ENCODE measurements around the gene VGLL4. TPM values are rescaled to one million over a fixed set of nuclear protein-coding genes. Genes with fewer than 3 reads are reported as not detected.

VGLL4 gene
- total and polyA plus RNA-seq, 2 donors (not counting 1 experiment from before 2014, with no cell fraction given): 25.8 to 29.0 TPM

GRCh38 chr3:11552289-11553264 is 91.1 kb downstream of the VGLL4 start:
- Histone ChIP-seq H3K27ac (ENCODE audit: low read length in 2 of 2) (no peak overlapping the region), H3K36me3 (replicated peaks in 1 of 2; ENCODE audit: control extremely low read depth in 1 of 2, control insufficient read depth in 1 of 2, extremely low read depth in 1 of 2, insufficient read depth in 2 of 2, low read length in 1 of 2) (peaks cover 0 to 29% of the 10 kb centered on the region in 2 experiments), H3K27me3 (replicated peaks in 1 of 4; ENCODE audit: control extremely low read depth in 1 of 4, control insufficient read depth in 3 of 4, insufficient read depth in 4 of 4, low read length in 3 of 4) (no peaks in the 10 kb centered on the region), H3K9me3 (ENCODE audit: control extremely low read depth in 1 of 3, control insufficient read depth in 2 of 3, insufficient read depth in 1 of 3, low read length in 2 of 3) (peaks cover 0 to 3% (median 1%) of the 10 kb centered on the region in 3 donors), H3K4me3 (ENCODE audit: control extremely low read depth in 1 of 5, extremely low read depth in 1 of 5, insufficient read depth in 1 of 5, low read depth in 2 of 5, low read length in 4 of 5) (no peak overlapping the region), H3K4me1 (ENCODE audit: control insufficient read depth in 2 of 2, insufficient read depth in 2 of 2, low read length in 2 of 2) (peaks cover 4 to 11% of the 10 kb centered on the region in 2 donors), H2AFZ (ENCODE audit: insufficient read depth, low read depth, low read length, poor library complexity, severe bottlenecking) (no peak overlapping the region), H3K79me2 (ENCODE audit: control insufficient read depth, insufficient read depth, low read length) (no peaks in the 10 kb centered on the region), H3K4me2 (replicated peaks; ENCODE audit: low read depth, low read length, poor library complexity, severe bottlenecking) (no peak overlapping the region), H4K20me1 (ENCODE audit: control insufficient read depth, insufficient read depth, low read length, poor library complexity, severe bottlenecking) (no peaks in the 10 kb centered on the region), H3K9ac (ENCODE audit: low read length) (no peak overlapping the region)
- ATAC-seq (ENCODE audit: low read depth) (no peak), DNase-seq (no peak)
- no peak for TF ChIP-seq EZH2 (IDR thresholded peaks at IDR 0.05; ENCODE audit: borderline replicate concordance, insufficient read depth, low read depth, low read length, poor library complexity, severe bottlenecking)
- TF ChIP-seq, protein P1, sequence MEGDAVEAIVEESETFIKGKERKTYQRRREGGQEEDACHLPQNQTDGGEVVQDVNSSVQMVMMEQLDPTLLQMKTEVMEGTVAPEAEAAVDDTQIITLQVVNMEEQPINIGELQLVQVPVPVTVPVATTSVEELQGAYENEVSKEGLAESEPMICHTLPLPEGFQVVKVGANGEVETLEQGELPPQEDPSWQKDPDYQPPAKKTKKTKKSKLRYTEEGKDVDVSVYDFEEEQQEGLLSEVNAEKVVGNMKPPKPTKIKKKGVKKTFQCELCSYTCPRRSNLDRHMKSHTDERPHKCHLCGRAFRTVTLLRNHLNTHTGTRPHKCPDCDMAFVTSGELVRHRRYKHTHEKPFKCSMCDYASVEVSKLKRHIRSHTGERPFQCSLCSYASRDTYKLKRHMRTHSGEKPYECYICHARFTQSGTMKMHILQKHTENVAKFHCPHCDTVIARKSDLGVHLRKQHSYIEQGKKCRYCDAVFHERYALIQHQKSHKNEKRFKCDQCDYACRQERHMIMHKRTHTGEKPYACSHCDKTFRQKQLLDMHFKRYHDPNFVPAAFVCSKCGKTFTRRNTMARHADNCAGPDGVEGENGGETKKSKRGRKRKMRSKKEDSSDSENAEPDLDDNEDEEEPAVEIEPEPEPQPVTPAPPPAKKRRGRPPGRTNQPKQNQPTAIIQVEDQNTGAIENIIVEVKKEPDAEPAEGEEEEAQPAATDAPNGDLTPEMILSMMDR (IDR thresholded peaks at IDR 0.05): no peak
- intact Hi-C loops (cut with micrococcal nuclease): no loop called here
- no peaks in the 10 kb centered on the region for H3K27me3 Mint-ChIP-seq
- peaks cover 3% of the 10 kb centered on the region for H3K9me3 Mint-ChIP-seq (ENCODE audit: insufficient read depth)
- CTCF ChIA-PET: no interaction called here
- H3K4me3 Mint-ChIP-seq: no peak overlapping the region
- 96% methylated on average over 7 of the region's 16 CpGs for WGBS (ENCODE audit: insufficient coverage)
- H3K4me1 Mint-ChIP-seq: peaks cover 24% of the 10 kb centered on the region
- H3K27ac Mint-ChIP-seq: no peak overlapping the region
- POLR2A ChIA-PET: no interaction called here

- intact Hi-C loops (cut with micrococcal nuclease): no loop called here
- Histone ChIP-seq H3K9ac (ENCODE audit: low read length) (no peak overlapping the region), H3K79me2 (ENCODE audit: control insufficient read depth, insufficient read depth, low read length) (no peaks in the 10 kb centered on the region), H3K4me3 (ENCODE audit: control extremely low read depth in 1 of 5, extremely low read depth in 1 of 5, insufficient read depth in 1 of 5, low read depth in 2 of 5, low read length in 4 of 5) (no peak overlapping the region), H2AFZ (ENCODE audit: insufficient read depth, low read depth, low read length, poor library complexity, severe bottlenecking) (no peak overlapping the region), H3K36me3 (replicated peaks in 1 of 2; ENCODE audit: control extremely low read depth in 1 of 2, control insufficient read depth in 1 of 2, extremely low read depth in 1 of 2, insufficient read depth in 2 of 2, low read length in 1 of 2) (peaks cover 0 to 15% of the 10 kb centered on the region in 2 experiments), H3K4me2 (replicated peaks; ENCODE audit: low read depth, low read length, poor library complexity, severe bottlenecking) (no peak overlapping the region), H3K27me3 (replicated peaks in 1 of 4; ENCODE audit: control extremely low read depth in 1 of 4, control insufficient read depth in 3 of 4, insufficient read depth in 4 of 4, low read length in 3 of 4) (no peaks in the 10 kb centered on the region), H3K4me1 (ENCODE audit: control insufficient read depth in 2 of 2, insufficient read depth in 2 of 2, low read length in 2 of 2) (peaks cover 4 to 11% of the 10 kb centered on the region in 2 donors), H4K20me1 (ENCODE audit: control insufficient read depth, insufficient read depth, low read length, poor library complexity, severe bottlenecking) (no peaks in the 10 kb centered on the region), H3K9me3 (ENCODE audit: control extremely low read depth in 1 of 3, control insufficient read depth in 2 of 3, insufficient read depth in 1 of 3, low read length in 2 of 3) (peaks cover 0 to 7% (median 1%) of the 10 kb centered on the region in 3 donors), H3K27ac (ENCODE audit: low read length in 2 of 2) (no peak overlapping the region)
- POLR2A ChIA-PET: no interaction called here
- Mint-ChIP-seq H3K9me3 (ENCODE audit: insufficient read depth) (peaks cover 3% of the 10 kb centered on the region), H3K27ac (no peak overlapping the region), H3K27me3 (no peaks in the 10 kb centered on the region), H3K4me1 (peaks cover 24% of the 10 kb centered on the region), H3K4me3 (no peak overlapping the region)
- ATAC-seq (ENCODE audit: low read depth): no peak
- DNase-seq: no peak
- CTCF ChIA-PET: no interaction called here
- 80% methylated on average over 17 of the region's 17 CpGs for WGBS (ENCODE audit: insufficient coverage)
- no peak for TF ChIP-seq EZH2 (IDR thresholded peaks at IDR 0.05; ENCODE audit: borderline replicate concordance, insufficient read depth, low read depth, low read length, poor library complexity, severe bottlenecking)
- TF ChIP-seq, protein P1 (IDR thresholded peaks at IDR 0.05): no peak
Measured at GRCh38 chr3:11551036-11551435, 92.7 kb downstream of the VGLL4 start.

Measured in B cell (primary cell).